CD1c-positive myeloid dendritic cell (primary cell): ENCODE data around the gene GPR62.

Experiments used
- DNase-seq: peaks from one replicate; pipeline ENCODE4 v3.0.0-alpha.2; 2016; ENCODE audit errors: extremely low spot score

GPR62 gene

DNA sequence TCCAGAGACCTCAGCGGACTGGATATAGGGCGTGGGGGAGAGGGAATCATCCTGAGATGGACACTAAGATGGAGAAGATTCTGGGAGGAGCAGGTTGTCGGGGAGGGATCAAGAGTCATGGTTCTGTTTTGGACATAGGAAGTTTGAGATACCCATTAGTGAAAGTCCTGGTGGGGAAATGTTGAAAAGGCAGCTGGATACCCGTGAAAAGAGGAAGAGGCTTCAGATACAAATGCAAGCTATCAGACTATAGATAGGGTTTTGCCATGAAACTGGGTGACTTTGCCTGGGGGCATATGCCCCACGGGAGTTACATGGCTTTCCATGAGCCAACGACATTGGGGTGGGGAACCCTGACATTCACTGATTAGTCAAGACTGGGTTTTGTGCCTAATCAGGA is 1.1 kb upstream of the GPR62 start:
- peak; percentile 50 for DNase-seq

DNA sequence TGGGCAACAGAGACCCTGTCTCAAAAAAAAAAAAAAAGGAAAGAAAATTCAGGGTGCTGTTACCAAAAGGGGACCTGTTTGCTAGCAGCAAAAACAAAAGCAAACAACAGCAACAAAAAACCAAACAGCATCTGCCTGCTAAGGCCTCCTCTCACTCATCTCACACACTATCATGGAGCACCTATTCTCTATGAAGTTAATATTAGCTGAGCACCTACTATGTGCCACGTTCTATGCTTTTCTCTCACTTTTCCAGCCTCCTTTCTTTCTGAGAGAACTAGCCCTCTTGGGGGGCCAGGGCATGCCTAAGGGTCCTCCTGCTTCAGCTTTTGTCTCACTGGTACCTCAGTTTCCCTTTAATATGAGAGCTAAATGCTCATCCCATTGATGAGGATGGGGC is 468 bp upstream of the GPR62 start:
- DNase-seq: no peak

DNA sequence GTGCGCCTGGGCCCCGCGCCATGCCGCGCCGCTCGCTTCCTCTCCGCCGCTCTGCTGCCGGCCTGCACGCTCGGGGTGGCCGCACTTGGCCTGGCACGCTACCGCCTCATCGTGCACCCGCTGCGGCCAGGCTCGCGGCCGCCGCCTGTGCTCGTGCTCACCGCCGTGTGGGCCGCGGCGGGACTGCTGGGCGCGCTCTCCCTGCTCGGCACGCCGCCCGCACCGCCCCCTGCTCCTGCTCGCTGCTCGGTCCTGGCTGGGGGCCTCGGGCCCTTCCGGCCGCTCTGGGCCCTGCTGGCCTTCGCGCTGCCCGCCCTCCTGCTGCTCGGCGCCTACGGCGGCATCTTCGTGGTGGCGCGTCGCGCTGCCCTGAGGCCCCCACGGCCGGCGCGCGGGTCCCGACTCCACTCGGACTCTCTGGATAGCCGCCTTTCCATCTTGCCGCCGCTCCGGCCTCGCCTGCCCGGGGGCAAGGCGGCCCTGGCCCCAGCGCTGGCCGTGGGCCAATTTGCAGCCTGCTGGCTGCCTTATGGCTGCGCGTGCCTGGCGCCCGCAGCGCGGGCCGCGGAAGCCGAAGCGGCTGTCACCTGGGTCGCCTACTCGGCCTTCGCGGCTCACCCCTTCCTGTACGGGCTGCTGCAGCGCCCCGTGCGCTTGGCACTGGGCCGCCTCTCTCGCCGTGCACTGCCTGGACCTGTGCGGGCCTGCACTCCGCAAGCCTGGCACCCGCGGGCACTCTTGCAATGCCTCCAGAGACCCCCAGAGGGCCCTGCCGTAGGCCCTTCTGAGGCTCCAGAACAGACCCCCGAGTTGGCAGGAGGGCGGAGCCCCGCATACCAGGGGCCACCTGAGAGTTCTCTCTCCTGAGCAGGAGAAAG is 951 bp downstream of the GPR62 start:
- DNase-seq: peak; percentile 72

DNA sequence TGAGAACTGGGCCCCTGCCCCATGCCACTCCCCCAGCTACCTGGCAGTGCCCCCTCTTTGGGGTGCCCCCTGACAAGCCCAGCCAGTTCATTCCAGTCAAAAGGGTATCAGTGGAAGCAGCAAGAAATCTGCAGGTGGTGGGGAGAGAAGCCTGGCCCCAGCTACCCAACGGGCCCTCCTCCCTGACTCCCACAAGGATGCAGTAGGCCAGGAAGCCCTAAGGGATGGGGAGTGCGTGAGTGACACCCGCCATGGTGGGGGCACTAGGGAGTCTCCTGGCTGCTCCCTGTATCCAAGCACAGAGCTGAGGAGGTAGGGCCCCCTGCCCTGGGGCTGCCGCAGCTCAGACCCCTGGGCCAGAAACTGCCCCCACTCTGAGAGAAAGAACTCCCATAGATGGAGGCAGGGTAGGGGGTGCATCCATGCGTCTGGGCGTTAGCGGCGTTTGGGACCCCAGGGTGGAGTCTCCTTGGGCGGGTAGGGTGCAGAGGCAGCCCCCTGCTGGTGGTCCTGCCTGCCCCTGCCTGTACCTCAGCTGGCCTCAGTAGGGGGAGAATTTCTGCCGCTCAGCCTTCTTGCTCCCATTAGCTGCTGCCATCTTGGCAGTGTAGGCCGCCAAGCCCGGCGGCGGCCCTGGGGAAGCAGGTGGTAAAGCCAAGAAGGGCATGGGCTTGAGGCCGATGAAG is 2.5 kb downstream of the GPR62 start:
- DNase-seq: no peak

DNA sequence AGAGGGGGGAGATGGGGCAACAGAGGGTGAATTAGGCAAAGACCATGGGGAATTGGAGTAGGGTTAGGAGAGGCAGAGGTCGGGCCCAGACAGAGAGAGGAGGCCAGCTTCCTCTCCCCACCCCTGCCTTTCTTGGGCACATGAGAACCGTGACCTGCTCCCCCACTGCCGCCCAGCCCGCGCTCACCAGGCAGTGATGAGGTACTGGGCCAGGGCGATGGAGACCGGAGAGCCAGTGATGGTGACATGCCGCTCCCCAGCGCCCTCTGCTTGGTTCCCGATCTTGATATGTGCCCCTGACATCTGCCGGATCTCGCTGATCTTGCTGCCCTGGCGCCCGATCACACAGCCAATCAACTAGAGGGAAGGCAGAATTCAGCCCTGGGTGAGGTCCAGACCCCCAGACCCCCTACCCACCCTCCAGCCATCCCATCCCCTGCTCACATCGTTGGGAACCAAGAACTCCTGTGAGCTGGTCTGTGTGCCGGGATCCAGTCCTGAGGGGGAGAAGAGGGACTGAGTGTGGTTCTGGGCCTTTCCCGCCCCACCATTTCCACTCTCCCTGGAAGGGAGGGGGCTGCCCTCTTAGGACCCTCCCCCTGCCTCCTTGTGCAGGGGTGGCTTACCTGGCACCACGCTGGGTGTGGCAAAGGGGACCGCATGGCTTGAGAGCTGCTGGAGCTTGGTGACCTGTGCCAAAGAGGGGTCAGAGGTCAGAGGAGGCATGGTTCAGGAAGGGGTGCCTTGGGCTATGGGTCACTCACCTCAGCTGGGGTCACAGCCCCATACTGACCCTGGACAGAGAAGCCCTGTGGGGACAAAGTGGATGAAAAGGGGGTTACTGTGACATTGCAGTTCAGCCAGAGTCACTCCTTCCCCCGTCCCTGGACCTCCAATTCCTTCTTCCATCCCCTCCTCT is 3.7 kb downstream of the GPR62 start:
- no peak for DNase-seq

DNA sequence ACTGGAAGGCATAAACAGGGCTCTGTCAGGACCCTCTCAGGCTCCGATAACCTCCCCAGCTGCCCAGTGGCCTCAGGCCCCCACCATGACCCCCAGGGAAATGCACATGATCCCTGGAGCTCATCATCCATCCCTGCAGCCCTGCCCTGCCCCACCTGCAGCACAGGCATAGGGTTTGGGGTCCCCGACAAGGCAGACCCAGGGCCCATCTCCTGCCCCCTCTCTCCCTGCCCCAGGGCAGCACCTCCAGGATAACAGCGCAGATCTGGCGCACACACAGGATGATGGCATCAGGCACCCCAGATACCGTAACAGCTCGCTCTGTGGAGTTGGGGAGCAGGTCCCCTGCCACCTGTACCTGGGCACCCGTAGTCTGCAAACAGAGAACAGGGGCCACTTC is 4.5 kb downstream of the GPR62 start:
- DNase-seq: no peak

DNA sequence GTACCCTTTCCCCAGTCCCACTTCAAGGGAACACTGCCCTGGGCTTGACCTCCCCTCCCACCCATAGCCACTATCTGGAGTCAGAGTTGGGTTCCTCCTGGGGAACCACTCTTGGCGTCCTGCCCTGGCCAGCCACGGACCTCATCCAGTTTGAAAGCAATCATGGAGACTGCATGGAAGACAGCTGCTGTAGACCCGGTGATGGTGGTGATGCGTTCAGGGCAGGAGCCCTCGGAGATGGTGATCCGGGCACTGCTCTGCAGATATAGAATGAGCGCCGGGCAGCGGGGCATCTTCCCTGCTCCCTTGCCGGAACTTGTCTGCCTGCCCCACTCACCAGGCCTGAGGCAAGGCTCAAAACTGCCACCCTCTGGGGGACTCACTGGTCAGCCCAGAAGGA is 5.2 kb downstream of the GPR62 start:
- no peak for DNase-seq

DNA sequence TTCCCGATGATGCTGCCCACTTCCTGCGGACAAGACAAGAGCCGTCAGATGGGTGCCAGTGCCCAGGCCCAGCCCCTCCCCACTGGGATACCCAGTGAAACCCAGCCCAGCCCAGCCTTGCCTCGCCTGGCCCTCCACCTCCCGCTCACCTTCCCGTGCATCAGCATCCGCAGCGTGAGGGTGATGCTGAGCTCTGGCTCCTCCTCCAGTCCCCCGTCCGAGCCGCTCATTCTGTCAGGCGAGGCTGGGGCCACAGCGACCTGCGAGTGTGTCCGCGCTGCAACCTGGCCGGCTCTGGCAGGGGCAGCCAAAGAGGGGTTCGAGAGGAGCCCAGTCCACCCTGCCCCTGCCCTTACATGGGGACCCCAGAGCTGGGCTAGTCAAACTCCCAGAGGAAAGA is 5.8 kb downstream of the GPR62 start:
- DNase-seq: no peak

DNA sequence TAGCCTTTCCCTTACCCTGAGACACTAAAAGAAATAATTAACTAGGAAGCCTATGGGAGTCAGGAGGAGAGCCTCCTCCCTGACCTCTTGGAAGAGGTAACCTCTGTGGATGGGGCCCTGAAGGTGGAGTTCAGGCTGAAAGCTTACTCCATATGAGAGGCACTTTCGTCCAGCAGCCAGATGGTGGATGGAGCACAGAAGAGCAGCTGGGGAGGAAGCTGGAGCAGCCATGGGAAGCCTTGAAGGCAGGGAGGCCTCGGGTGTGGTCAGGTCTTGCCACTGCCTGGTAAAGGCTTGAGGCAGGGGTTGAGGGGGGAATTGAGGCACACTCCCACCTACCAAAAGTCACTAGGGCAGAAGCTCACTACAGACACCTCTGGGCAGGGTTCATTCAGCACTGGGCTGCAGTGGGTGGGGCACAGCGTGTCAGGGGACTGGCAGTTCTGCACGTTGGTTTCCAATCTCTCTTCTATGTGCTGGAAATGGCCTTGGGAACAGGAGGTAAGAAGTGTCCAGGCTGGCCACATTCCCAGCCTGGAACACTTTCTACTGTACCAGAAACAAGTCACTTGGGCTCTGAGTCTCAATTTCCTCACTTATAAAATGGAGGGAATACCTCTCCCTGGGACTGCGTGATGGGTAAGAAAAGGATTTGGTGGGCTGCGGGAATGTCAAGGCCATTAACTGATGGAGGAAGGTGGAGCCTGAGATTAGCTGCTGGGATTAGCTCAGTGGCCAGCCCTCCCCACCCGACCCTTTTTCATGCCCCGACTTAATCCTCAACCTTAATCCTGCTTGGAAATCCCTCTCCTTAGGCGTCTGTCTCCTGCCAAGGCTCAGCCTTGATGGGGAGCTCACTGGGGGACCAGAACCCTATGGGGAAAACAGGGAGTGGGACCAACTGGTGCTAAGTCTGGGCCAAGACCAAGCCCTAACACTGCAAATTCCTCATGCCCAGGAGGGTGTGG is 6.7 kb downstream of the GPR62 start:
- no peak for DNase-seq

DNA sequence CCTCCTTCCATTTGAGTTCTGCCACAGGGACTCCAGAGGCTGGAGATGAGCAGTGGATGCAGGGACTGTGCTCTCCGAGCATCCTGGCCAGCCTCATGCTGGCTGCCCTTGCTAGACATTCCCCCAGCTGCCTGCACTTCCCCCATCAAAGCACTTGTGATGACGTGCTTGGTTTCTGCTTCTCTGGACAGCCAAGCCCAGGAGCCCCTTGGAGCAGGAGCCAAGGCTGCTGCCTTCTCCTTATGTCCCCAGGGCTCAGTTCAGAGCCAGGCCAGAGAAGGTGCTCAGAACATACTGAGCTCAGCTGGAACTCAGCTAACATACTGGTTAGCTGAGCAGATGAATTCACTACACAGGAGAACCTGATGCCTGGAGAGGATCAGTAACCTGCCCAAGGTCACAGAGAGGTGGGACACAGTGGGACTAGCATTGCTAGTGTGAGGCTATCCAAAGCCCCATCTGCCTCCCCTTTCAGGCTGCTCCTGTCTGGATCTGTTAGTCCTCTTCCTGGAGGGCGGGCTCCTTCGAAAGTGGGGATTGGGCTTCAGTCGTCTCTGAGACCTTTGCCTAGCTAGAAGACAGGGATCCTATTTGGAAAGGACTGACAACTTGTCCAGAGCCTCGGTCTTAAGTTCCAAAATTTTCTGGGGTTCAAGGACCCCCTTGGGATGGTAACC is 7.8 kb downstream of the GPR62 start:
- no peak for DNase-seq

DNA sequence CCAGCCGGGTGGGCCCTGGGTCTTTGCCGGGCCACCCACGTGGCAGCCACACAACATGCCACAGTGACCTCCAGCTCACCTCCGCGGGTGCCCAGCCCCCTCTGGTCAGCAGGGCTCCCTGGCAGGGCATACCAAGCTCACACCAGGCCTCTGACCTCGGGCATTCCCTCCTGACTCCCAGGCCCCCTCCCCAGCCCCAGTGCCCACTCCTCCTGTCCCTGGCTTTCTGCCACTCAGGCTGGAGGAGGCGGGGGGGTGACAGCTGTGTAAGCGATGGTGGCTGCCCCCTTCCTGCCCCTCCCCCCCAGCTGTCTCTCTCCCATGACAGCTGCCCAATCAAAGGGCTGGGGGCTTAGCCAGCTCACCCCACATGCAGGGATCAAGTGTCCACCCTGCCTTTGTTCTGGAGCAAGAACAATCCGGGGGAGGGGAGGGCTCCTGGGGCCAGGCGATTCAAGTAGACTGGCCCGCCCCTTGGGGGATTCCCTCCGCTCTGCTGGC is 8.8 kb downstream of the GPR62 start:
- DNase-seq: no peak

DNA sequence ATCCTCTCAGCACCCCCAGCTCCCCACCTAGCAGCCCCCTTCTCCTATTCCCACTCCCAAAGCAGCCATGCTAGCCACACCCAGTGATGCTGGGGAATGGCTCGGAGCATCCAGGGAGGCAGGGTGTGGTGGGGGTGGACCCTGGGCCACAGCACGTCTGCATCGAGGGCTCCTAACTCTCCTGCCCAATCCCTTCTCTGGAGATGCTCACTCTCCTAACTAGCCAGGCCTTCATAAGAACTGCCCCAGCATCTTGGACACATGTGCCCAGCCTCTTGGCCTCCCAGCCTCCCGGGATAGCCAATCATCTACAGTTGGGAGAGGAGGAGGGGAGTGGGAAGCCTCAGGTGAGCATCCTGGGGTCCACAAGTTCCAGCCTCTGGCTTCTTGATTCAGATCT is 9.3 kb downstream of the GPR62 start:
- DNase-seq: no peak

DNA sequence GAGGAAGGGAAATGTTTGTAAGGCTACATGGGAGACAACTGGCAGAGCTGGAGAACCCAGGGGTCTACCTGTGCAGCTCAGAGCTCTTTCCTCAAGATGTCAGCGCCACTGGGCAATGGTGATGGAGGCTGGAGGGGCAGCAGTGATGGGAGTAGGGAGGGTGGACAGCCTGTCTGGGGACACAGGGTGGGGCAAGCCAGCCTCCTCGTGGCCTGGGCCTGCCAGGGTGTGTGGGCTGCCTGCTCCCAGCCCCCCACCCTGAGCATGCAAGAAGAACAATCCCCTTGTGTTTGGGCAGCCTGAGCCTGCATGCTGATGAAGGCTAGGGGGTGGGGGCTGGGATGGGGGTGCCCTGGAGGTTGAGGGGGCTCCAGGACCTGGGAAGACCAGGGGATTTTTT is 10.8 kb downstream of the GPR62 start:
- no peak for DNase-seq

DNA sequence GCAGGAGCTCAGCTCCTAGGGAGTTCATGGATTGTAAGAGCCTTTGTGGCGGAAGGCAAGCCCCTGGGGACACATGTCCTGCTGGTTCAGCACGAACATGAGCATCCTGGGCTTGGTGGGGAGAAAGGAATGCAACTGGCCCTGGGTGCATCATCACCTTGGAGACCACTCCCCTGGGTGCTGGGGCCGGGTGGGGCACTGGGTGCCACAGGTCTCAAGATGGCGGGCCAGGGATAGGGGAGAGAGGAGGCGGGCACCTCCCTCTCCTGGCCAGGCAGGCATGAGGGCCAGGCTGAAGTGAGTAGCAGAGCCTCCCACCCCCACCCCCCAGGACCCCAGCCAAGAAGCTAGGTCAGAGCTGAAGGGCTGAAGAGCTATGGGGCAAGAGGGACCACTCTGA is 11.3 kb downstream of the GPR62 start:
- DNase-seq: no peak

DNA sequence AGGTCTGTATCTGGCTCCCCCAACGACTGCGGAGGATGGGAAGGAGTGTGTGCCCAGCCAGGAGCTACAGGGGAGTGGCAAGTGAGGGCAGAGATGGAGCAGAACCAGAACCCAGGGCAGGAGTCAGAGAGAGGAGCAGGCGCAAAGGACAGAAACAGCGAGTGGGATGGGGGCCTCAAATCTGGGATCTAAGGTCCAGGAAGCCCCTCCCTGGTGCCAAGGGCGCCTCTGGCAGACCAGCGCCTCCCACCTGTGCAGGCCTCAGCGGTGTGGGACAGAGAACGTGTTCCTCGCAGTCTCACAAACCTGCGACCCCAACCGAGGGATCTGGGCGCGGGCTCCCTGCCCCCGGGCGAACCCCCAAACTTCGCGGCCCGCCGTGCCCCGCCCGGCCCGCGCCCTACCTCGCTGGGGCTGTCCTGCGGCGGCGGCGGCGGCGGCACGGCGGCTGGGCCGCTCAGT is 11.8 kb downstream of the GPR62 start:
- no peak for DNase-seq

DNA sequence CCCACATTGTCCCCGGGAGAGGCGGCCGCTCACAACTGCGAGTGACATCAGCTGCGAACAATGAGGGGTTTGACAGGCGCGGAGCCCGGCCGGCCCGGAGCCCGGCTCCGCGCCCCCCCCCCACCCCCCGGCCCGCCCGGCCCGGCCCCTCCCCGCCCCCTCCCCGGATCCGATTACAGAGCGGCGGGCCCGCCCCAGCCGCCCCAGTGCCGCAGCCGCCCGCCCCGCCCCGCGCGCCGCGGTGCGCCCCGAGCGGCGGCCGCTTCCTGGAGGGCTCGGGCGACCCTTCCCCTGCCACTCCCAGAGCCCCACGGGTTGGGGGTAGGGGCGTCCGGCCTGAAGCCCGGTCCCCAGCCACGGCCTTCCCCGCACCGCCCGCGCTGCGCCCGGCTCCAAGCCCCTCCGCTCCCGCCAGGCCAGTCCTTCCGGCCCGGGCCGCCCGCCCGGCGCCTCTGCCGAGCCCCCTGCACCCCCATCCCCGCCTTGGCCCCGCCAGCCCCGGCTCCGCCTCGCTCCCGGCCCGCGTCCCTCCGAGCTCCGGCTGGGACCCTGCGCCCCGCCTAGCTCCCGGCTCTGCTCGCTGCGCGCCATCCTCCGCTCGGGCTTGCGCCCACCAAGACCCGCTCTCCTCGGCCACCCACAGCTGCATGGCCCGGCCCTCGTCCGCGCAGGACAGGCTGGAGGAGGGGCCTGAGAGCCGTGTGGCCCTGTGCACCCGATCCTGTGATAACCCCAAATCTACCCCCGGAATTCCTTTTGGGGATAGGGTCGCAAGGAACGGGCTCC is 12.4 kb downstream of the GPR62 start, which contains the start of gene PCBP4:
PCBP4 (minus strand) TSS at position 71 of the 786 bp plus-strand sequence. CDS start 6,214 bp downstream, outside the sequence.
- peak; percentile 24 for DNase-seq

DNA sequence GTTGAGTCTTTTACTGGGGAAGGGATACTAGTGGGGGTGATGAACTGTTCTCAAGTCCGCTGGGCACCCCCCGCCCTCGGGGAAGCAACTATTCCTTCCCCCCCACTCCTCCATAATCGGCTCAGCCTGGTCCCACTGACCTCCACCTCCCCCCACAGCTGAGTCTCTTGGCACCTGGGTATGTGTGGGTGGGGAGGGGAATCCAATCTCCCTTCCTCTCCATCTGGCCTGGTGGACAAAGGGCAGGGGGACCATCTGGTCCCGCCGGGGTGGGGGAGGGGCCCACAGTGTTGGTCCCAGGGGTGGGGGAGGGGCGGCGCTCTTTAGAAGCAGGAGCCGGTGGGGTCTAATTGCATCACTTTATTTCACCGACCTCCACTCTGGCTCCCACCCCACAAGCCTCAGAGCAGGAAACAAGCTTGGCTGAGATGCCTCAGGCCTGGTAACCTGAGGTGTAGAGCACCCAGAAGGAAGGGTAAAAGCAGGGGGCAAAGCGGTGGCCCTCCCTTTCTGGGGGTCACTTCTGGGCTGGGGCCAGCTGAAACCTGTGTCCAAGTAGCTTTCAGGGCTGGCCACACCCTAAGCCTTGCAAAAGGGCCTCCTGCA is 13.1 kb downstream of the GPR62 start:
- no peak for DNase-seq

DNA sequence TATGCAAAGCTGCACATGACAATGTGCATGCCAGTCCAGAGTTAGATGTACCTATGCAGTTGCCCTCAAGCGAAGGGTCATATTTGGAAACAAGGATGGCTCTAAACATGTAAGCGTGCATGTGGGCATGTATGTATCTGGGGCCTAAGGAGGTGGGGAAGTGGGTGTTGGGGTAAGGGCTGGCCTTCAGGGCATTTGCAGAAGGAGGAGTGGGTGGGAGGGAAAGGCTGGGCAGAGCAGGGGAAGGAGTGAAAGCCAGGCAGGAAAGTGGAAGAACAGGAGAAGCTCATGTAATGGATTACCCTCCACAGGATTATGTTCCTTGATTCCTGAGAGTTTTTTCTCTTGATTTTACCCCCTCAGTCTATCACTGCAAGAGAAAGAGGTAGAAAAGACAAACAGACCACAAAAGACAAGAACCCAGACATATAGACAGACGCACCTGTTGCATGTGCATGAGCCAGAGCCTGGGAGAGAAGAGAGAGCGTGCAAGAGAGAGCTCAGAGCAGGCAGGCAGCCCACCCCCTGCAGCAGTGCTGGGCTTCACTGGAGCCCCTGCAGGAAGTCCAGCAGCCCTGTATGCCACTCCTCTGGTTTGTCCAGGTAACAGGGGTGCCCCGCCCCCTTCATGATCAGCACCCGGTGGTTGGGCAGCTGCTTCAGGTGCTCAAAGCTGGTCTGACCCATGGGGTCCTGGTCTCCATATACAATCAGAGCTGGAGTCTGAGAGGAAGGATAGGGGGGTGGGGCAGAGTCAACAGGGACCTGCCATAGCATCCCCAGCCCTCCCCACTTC is 13.9 kb downstream of the GPR62 start:
- DNase-seq: no peak
